Measurements from ENCODE around the gene MCF2L. TPM values are rescaled to one million over a fixed set of nuclear protein-coding genes. Genes with fewer than 3 reads are reported as not detected.

The MCF2L gene
- total and polyA plus RNA-seq, 5 donors from 2014 or later = 0.34 to 22.2 (median 1.3) TPM

DNA sequence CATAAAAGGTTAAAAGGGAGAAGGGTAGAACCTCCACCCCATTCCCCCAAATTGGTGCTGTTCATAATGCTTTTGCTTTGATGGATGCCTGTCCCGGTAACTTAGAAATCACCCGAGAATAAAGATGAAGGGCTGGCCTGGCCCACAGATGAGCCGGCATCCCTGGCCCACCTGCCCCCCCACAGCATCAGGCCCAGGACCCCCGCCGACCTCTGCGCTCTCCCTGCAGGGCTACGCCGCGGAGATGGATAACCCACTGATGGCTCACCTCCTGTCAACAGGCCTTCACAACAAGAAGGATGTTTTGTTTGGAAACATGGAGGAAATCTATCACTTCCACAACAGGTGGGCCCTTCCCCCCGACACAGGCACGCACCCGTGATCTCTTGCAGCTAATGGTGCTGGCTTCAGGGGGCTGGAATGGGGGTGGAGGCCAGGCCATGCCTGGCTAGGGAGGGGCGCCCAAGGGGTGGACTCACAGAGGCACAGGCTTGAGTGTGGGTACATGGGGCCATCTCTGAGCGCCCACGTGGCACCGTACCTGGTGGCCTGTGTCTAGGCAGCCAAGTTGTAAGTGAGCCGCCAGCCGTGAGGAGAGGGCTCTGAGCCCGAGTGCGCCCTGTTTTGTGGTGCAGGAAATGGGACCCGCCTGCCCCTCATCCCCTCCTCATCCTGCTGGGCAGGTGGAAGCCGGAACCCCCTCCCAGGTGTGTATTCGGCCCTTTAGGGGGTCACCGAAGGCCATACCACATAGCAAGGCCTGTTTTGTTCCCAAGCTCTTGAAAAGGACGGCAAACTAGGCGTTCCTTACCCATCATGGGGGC lies 113.4 kb downstream of the MCF2L start:
- ATAC-seq (ENCODE audit: low read depth in 2 of 2) = no peak
- no peaks in the 10 kb centered on the region for H3K9me3 ChIP-seq (ENCODE audit: control insufficient read depth in 2 of 2, low read length in 2 of 2)
- Mint-ChIP-seq H3K36me3 (peaks cover 3% of the 10 kb centered on the region), H3K9me3 (no peaks in the 10 kb centered on the region), H3K27me3 (no peaks in the 10 kb centered on the region), H3K27ac (no peak overlapping the region), H3K4me1 (no peaks in the 10 kb centered on the region), H3K4me3 (no peak overlapping the region)
- H3K4me1 ChIP-seq (ENCODE audit: control insufficient read depth, insufficient read depth, low read length, poor library complexity, severe bottlenecking) = no peaks in the 10 kb centered on the region
- H3K4me3 ChIP-seq (ENCODE audit: low read depth, low read length) = no peak overlapping the region
- H3K27ac ChIP-seq (ENCODE audit: insufficient read depth, low read length, poor library complexity, severe bottlenecking) = no peak overlapping the region
- H3K27me3 ChIP-seq (ENCODE audit: control insufficient read depth, insufficient read depth, low read length) = no peaks in the 10 kb centered on the region
- H3K36me3 ChIP-seq (ENCODE audit: control insufficient read depth, insufficient read depth, low read length) = no peaks in the 10 kb centered on the region
- no peak for DNase-seq

- H3K36me3 Mint-ChIP-seq = no peaks in the 10 kb centered on the region
- Histone ChIP-seq H3K27ac (ENCODE audit: insufficient read depth, low read length, poor library complexity, severe bottlenecking) (no peak overlapping the region), H3K36me3 (ENCODE audit: control insufficient read depth, insufficient read depth, low read length) (no peaks in the 10 kb centered on the region), H3K4me3 (ENCODE audit: low read depth, low read length) (no peak overlapping the region), H3K4me1 (ENCODE audit: control insufficient read depth, insufficient read depth, low read length, poor library complexity, severe bottlenecking) (no peaks in the 10 kb centered on the region), H3K27me3 (ENCODE audit: control insufficient read depth, insufficient read depth, low read length) (no peaks in the 10 kb centered on the region), H3K9me3 (ENCODE audit: control insufficient read depth in 2 of 2, low read length in 2 of 2) (no peaks in the 10 kb centered on the region)
- H3K4me3 Mint-ChIP-seq = no peak overlapping the region
- no peak overlapping the region for H3K27ac Mint-ChIP-seq
- no peak for DNase-seq
- H3K9me3 Mint-ChIP-seq = no peaks in the 10 kb centered on the region
- no peak for ATAC-seq (ENCODE audit: low read depth in 2 of 2)
- no peaks in the 10 kb centered on the region for H3K27me3 Mint-ChIP-seq
- H3K4me1 Mint-ChIP-seq = no peaks in the 10 kb centered on the region
These were observed 114.0 kb downstream of the MCF2L start for GRCh38 chr13:113083022-113083373.

DNA sequence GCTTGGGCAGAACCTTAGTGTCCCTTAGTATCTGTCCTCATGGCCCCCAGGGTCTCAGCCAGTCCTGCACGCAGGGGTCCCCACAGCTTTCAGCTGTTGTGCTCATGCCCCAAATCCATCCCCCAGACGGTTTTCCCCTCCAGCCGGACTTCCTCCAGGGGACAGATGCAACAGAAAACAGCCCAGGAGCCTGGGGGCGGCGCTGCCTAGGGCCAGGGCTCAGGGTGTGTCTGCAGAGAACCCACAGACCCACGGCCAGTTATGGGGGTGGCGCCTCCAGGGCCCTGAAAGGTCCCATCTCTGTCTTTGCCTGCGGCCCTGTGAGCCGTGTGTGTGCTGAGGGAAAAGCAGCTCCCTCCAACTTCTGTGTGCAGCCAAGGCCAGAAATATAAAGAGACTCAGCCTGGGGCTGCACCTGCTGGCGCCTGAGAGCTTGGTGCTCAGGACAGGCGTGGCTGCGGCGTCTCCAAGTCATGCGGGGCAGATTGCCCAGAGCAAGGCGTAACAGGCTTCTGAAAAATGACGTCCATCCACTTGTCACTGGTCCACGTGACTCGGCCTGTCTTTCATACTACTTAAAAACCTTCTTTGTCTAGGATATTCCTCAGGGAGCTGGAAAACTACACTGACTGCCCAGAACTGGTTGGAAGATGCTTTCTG lies 114.5 kb downstream of the MCF2L start:
- DNase-seq (no peak), ATAC-seq (ENCODE audit: low read depth in 2 of 2) (no peak)
- Mint-ChIP-seq H3K4me1 (no peaks in the 10 kb centered on the region), H3K27ac (no peak overlapping the region), H3K9me3 (no peaks in the 10 kb centered on the region), H3K27me3 (no peaks in the 10 kb centered on the region), H3K4me3 (no peak overlapping the region), H3K36me3 (no peaks in the 10 kb centered on the region)
- no peaks in the 10 kb centered on the region for H3K9me3 ChIP-seq (ENCODE audit: control insufficient read depth in 2 of 2, low read length in 2 of 2)
- H3K27ac ChIP-seq (ENCODE audit: insufficient read depth, low read length, poor library complexity, severe bottlenecking) = no peak overlapping the region
- H3K27me3 ChIP-seq (ENCODE audit: control insufficient read depth, insufficient read depth, low read length) = no peaks in the 10 kb centered on the region
- H3K4me1 ChIP-seq (ENCODE audit: control insufficient read depth, insufficient read depth, low read length, poor library complexity, severe bottlenecking) = no peaks in the 10 kb centered on the region
- no peaks in the 10 kb centered on the region for H3K36me3 ChIP-seq (ENCODE audit: control insufficient read depth, insufficient read depth, low read length)
- H3K4me3 ChIP-seq (ENCODE audit: low read depth, low read length) = no peak overlapping the region

DNA sequence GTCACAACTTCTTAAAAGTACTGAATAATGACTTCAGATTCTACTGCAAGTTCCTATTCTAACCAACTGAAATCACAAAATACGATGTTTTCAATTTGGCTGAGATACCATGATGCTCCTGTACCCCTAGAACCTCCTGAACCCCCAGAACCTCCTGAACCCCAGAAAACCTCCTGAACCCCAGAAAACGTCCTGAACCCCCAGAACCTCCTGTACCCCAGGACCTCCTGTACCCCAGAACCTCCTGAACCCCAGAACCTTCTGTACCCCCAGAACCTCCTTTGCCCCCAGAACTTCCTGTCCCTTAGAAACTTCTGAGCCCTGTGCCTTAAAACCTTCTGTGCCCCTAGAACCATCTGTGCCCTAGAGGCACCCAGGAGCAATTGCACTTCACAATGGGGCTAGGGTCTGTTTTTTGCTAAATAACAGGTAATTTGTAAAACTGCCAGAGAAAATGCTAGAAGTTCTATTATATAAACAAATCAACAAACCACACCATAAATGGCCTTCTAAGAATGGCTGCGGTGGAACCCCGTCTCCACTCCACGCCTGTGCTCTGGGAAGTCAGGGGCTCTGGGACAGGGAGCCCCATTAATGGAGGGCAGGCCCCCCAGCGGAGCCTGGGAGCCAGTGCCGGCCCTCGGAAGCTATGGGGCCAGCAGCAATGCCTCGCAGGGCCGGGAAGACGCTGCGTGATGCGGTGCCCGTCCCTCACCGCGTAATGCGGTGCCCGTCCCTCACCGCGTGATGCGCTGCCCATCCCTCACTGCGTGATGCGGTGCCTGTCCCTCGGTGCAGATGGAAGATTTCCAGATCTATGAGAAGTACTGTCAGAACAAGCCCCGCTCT lies 115.3 kb downstream of the MCF2L start:
- ATAC-seq (ENCODE audit: low read depth in 2 of 2) = no peak
- H3K4me3 ChIP-seq (ENCODE audit: low read depth, low read length) = no peak overlapping the region
- Mint-ChIP-seq H3K27me3 (no peaks in the 10 kb centered on the region), H3K27ac (no peak overlapping the region), H3K9me3 (no peaks in the 10 kb centered on the region), H3K4me1 (no peaks in the 10 kb centered on the region), H3K4me3 (no peak overlapping the region), H3K36me3 (no peaks in the 10 kb centered on the region)
- H3K4me1 ChIP-seq (ENCODE audit: control insufficient read depth, insufficient read depth, low read length, poor library complexity, severe bottlenecking) = no peaks in the 10 kb centered on the region
- H3K27me3 ChIP-seq (ENCODE audit: control insufficient read depth, insufficient read depth, low read length) = no peaks in the 10 kb centered on the region
- H3K9me3 ChIP-seq (ENCODE audit: control insufficient read depth in 2 of 2, low read length in 2 of 2) = no peaks in the 10 kb centered on the region
- H3K36me3 ChIP-seq (ENCODE audit: control insufficient read depth, insufficient read depth, low read length) = no peaks in the 10 kb centered on the region
- no peak overlapping the region for H3K27ac ChIP-seq (ENCODE audit: insufficient read depth, low read length, poor library complexity, severe bottlenecking)
- DNase-seq = no peak

- H3K4me3 Mint-ChIP-seq = no peak overlapping the region
- no peak overlapping the region for H3K4me3 ChIP-seq (ENCODE audit: low read depth, low read length)
- no peaks in the 10 kb centered on the region for H3K27me3 ChIP-seq (ENCODE audit: control insufficient read depth, insufficient read depth, low read length)
- no peaks in the 10 kb centered on the region for H3K9me3 Mint-ChIP-seq
- H3K4me1 Mint-ChIP-seq = no peaks in the 10 kb centered on the region
- H3K36me3 ChIP-seq (ENCODE audit: control insufficient read depth, insufficient read depth, low read length) = no peaks in the 10 kb centered on the region
- H3K27ac ChIP-seq (ENCODE audit: insufficient read depth, low read length, poor library complexity, severe bottlenecking) = no peak overlapping the region
- H3K4me1 ChIP-seq (ENCODE audit: control insufficient read depth, insufficient read depth, low read length, poor library complexity, severe bottlenecking) = no peaks in the 10 kb centered on the region
- H3K36me3 Mint-ChIP-seq = no peaks in the 10 kb centered on the region
- no peaks in the 10 kb centered on the region for H3K27me3 Mint-ChIP-seq
- ATAC-seq (ENCODE audit: low read depth in 2 of 2) = no peak
- DNase-seq = no peak
- H3K9me3 ChIP-seq (ENCODE audit: control insufficient read depth in 2 of 2, low read length in 2 of 2) = no peaks in the 10 kb centered on the region
- no peak overlapping the region for H3K27ac Mint-ChIP-seq
These were observed 116.0 kb downstream of the MCF2L start for GRCh38 chr13:113084943-113085540.

DNA sequence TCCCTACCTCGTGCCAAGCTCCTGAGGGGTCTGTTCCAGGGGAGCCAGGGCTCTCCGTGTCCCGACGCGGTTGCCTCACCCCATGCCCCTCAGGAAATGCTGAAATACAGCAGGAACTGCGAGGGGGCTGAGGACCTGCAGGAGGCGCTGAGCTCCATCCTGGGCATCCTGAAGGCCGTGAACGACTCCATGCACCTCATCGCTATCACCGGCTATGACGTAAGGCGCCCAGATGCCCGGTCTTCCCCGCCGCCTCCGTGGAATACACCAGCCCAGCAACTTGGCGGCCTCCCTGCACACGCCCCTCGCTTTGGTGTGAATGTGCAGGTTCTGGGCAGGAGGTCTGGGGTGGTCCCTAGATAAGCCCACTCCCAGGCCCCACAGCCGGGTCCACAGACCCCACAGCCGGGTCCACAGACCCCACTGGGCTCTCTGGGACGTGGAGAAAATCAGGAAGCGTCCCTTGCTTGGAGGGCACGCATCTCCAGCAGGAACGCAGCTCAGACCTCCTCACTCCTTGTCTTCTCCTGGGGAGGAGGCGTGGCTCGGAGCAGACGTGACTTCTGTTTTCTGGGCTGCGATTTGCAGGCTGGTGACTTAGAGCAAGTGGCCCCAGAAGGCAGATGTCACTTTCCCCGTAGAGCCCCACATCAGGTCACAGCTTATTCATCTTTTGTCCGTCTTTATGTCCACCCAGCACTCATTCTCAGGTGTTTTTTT lies 117.2 kb downstream of the MCF2L start:
- H3K36me3 ChIP-seq (ENCODE audit: control insufficient read depth, insufficient read depth, low read length) = no peaks in the 10 kb centered on the region
- Mint-ChIP-seq H3K36me3 (no peaks in the 10 kb centered on the region), H3K27me3 (no peaks in the 10 kb centered on the region), H3K27ac (no peak overlapping the region), H3K9me3 (no peaks in the 10 kb centered on the region), H3K4me3 (no peak overlapping the region), H3K4me1 (no peaks in the 10 kb centered on the region)
- DNase-seq = no peak
- H3K4me3 ChIP-seq (ENCODE audit: low read depth, low read length) = no peak overlapping the region
- no peak for ATAC-seq (ENCODE audit: low read depth in 2 of 2)
- H3K27me3 ChIP-seq (ENCODE audit: control insufficient read depth, insufficient read depth, low read length) = no peaks in the 10 kb centered on the region
- H3K9me3 ChIP-seq (ENCODE audit: control insufficient read depth in 2 of 2, low read length in 2 of 2) = no peaks in the 10 kb centered on the region
- H3K27ac ChIP-seq (ENCODE audit: insufficient read depth, low read length, poor library complexity, severe bottlenecking) = no peak overlapping the region
- H3K4me1 ChIP-seq (ENCODE audit: control insufficient read depth, insufficient read depth, low read length, poor library complexity, severe bottlenecking) = no peaks in the 10 kb centered on the region
